HG02623 (cell line): ENCODE data around the gene PDE8B.

Experiments used
- ATAC-seq: cut with Tn5 transposase; IDR thresholded peaks from one replicate; pipeline ENCODE4 v1.9.1; 2021; ENCODE audit warnings: moderate library complexity; ENCODE audit not compliant: unreplicated experiment

Gene PDE8B, protein sequence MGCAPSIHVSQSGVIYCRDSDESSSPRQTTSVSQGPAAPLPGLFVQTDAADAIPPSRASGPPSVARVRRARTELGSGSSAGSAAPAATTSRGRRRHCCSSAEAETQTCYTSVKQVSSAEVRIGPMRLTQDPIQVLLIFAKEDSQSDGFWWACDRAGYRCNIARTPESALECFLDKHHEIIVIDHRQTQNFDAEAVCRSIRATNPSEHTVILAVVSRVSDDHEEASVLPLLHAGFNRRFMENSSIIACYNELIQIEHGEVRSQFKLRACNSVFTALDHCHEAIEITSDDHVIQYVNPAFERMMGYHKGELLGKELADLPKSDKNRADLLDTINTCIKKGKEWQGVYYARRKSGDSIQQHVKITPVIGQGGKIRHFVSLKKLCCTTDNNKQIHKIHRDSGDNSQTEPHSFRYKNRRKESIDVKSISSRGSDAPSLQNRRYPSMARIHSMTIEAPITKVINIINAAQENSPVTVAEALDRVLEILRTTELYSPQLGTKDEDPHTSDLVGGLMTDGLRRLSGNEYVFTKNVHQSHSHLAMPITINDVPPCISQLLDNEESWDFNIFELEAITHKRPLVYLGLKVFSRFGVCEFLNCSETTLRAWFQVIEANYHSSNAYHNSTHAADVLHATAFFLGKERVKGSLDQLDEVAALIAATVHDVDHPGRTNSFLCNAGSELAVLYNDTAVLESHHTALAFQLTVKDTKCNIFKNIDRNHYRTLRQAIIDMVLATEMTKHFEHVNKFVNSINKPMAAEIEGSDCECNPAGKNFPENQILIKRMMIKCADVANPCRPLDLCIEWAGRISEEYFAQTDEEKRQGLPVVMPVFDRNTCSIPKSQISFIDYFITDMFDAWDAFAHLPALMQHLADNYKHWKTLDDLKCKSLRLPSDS

DNA sequence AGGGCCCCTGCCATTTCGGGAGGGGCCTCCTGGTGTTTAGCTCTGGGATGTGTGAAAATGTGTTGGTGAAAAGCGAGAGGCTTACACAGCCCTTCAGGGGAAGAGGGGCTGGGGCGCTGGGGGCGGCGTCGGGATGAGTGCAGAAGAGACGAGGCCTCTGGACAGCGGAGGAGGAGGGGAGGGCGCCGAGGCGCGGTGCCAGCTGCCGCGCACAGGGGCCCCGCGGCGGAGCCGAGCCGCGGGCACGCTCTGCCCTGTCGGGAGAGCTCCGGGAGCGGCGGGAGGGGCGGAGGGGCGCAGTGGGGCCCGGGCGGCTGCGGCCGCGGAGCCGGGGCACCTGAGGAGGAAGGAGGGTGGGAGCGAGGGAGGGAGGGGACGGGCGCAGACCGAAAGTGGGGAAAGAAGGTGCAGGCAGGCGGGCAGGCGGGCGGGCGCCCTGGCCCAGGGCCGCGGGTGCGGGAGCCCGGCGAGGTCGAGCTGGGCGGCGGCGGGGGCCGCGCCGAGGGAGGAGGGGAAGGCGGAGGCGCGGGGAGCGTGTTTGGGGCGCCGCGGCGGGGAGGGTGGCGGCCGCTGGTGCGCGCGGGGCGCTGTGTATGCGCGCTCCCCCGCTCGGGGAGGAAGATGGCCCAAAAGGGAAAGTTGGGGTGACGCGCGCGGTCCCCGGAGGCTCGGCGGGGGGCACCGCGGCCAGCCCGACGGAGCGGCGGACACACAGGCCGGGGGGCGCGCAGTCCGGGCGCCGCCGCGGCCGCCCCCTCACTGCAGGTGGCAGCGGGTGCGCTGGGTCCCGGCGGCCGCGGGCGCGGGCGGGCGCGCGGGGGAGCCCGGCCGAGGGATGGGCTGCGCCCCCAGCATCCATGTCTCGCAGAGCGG lies at the start of gene PDE8B:
PDE8B (plus strand) TSS at position 590 of the 873 bp plus-strand sequence; CDS start at position 836, 246 bp downstream.
- ATAC-seq: no peak

DNA sequence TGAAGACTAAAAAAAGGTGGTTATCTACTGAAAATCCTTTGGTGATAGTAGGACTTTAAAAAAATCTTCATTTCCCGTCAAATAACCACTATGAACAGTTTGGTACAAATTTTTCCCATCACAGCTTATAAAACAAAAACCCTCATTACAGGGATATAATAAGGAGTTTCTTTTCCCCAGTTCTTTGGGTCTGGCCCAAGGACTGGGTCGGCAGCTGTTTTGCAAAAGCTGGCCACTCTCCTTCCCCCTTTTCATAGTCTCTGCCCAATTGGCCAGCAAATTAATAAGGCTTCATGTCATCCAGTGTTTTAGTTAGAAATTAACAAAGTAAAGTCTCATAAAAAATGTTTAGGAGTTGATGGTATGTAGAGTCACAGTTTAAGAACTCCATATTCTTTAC lies 47.0 kb upstream of the PDE8B start:
- ATAC-seq: no peak

DNA sequence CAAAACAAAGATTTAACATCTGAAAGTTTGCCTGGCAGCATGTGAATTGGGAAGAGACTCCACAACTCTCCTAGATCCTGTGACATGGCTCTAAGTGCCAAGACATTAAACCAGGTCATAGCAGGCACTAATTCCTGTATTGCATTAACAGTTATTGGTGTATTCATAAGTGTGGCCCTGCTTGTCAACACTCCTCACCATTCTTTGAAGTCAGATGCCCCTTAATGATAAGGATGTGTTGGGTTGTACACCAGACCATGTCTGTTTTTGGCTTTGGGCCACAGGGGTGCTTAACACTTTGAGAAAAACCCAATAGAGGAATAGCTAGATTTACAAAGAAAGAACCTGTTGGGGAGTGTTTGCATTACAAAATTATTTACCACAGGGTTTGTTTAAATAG lies 43.4 kb upstream of the PDE8B start:
- no peak for ATAC-seq

DNA sequence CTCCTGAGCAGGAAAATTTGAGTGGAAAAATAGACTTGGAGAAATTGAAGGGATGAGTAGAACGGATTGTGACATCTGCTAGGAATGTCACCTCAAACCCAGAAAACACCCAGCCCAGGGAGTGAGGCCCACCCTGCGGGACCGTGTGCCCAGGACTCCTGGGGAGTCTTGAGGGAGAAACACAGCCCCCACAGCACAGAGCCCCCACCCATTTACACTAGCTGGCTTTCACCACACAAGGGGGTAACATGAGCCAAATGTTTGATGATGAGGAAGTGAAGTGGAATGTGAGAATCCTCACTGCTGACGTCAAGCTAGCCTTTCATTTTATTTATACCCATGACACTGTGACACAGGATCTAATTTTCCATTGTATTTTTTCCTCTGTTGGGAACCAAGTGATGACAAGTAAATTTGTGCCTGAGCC lies 42.8 kb upstream of the PDE8B start:
- no peak for ATAC-seq

DNA sequence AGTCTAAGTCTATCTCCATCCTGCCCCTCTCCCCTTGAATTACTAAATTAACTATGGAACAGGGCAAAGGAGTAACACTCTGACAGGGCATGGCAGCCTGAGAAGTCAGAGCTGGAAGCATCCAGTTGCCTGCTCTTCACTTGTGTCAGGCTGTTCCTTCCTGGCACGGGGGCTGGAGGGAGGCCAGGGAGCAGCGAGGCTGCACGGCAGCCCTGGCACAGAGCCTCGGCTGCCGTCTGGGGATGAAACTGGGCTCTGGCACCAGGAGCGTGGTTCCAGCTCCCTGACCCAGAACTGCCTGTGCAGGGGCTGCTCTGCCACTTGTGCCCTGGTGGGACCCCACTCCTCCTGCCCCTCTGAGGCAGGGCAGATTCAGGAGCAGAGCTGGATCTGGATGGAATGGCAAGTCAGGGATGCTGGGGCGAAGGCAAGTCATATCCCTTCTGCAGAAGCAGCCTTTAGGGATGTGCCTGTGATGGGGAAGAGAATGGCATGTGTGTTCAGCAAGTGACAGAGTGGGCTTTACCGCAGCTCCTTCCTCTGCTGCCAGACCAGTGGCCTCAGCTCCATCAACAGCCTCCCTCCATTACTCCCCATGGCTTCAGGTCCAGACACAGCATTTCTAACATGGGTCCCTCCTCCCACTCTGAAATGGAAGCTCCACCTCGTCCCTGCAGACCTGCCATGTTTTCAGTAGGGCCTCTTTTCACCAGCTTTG lies 42.2 kb upstream of the PDE8B start:
- no peak for ATAC-seq

DNA sequence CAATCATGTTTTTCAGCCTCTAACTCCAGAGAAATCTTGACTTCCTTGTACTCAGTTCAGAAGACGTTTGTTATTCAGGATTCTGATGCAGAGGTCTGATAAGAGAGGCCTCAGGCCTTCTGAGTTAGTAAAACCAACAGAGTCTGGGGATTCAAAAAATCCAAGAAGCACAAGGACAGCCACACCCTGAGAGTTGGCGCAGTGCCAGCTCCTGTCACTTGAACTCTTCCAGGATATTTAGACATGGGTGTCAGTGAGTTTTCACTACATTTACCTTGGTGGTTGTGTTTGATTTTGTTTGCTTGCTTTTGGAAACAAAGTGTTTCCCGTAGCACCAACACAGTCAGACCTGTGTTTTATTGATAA lies 41.6 kb upstream of the PDE8B start:
- ATAC-seq: no peak

DNA sequence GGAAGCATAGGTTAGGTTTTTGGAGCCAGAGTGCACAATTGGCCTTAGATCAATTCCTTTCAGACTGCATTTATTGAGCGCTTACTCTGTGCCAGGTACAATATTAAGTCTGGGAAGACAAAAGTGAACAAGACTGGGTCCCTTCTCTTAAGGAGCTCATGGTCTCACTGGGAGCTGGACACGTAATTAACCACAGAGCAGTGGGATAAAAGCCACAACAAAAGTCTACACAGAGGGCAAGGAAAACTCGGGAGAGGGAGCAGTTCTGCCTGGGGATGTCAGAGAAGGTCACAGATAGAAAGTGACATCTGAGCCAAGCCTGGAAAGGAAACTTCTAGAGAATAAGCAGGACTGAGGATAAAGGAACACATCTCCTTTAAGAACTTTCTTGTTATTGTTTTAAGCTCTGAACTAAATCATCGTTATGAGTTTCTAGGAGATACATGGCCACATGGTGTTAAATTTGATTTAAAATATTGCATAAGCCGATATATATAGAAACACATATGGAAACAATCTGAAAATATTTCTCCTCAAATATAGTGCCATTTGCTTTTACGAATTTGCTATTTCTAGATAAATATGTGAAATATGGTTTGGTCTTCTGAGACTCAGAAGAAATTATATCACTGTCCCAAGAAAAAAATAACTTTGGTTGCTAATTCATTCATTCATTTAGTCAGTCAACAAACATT lies 40.1 kb upstream of the PDE8B start:
- no peak for ATAC-seq

DNA sequence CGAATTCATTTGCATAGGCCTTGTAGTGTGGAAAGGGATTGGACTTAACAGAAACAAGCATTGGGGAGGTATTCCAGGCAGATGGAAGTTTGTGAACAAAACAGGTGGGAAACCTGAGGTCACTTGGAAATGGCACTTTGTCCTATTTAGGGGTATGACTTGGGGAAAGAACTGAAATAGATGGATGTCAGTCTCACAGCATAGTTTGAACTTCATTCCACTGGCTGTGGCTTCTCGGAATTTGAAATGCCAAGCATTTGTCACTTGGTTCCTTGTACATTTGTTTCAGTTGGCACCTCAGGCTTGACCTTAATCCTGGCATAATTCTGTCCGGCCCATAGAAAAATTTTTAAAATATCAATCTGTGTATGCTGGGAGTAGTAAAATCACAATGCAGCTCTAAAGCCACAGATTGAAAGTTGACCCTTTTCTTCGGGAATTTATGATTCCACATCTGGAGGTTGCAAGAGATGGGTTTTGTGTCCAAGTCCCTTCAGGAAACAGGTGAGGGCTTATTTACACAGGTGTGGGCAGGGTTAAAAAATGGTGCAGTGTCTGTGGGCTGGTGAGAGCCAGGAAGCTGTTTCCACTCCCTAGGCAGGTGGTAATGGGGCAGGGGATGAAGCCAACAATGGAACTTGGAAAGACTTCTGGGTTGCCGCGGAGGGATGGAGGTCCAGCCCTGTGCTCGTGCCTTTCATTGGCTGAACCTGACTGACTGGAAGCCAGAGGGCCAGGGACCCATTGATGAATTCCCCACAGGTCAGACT lies 39.2 kb upstream of the PDE8B start:
- ATAC-seq: no peak

DNA sequence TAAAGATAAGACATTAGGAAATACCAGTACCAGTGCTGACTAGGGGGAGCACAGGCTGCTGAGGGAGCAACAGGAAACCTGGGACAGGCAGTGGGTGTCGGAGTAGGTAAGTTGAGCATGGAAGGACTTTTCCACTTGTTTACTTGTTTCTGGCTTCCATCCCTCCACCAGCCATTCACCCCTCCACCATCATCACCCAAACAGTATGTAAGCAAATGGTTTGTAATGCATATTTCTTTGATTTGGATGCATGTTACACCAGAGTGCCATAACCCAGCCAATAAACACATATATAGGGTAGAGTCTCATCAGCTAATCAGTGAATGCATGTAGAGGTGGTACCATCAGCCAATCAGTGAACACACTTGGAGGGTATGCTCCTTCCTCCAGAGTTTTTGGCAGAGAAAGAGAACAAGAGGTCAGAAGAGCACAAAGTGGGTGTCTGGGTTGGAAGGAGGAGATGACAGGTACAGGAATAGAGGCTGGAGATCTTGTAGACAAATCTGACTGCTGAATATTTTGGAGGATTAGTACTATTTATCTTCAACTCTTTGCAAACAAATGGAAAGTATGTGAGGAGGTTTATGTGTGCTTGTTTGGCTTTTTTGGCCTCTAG lies 37.7 kb upstream of the PDE8B start:
- no peak for ATAC-seq

DNA sequence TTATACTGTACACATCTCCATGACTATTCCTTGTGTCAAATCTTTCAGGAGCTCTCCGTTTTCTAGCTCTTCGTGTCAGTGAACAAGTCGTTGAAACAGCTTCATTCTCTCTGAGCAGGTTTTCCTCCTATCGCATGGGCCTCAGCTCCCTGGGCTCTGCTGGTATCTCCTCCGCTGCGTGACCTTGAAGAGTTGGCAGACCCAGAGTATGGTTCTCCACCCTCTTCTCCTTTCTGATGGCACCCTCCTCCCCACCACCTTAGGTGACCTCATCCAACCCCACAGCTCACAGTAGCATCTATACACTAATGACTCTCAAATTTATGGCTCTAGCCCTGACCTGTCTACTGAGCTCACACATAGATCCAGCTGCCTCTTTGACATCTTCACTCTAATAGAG lies 36.0 kb upstream of the PDE8B start:
- ATAC-seq: no peak

DNA sequence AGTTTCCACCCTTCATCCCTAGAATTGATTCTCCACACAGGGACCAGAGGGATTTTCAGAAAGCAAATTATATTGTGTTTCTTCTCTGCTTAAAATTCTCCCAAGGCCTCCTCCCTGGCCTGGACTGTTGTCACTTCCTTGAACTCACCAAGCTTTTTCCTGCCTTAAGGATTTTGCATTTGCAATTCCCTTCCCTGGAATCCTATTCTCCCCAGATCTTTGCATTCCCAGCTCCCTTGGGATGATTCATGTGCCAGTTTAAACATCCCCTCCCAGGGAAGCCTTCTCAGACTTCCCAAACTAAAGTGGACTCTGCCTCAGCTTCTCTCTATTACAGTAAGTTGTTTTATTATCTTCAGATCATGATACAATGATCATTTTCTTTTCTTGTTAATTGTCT lies 35.2 kb upstream of the PDE8B start:
- no peak for ATAC-seq

DNA sequence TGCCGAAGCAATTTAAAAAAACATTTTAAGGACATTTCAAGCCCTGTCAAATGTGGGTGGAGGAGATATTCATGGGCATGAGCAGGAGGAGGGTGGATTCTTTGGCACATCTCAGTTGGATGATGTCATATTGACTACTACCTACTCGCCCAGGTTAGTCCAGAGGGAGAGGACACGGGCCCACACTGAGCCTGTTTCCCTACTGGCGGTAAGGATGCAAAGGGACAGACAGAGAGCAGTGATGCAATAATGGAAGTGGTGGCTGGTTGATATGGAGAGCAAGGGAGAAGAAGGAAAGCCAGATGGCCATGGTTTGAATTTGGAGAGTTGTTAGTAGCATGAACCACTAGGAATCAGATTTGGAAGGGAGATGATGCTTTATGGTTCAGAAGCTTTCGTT lies 34.1 kb upstream of the PDE8B start:
- ATAC-seq: no peak

DNA sequence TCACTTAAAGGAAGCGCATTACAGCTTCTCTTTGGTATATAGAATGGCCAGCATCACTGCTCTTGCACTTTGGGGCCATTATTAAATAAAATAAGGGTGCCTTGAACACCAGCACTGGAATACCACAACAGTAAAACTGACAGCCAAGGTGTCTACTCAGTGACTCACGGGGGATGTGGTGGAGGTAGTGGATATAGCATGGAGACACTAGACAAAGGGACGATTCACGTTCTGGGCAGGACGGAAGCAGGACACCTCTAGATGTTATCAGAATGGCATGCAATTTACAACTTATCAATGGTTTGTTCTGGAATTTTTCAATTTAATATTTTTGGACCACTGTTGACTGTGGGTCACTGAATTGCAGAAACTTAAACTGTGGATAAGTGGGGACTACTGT lies 32.9 kb upstream of the PDE8B start:
- ATAC-seq: no peak

DNA sequence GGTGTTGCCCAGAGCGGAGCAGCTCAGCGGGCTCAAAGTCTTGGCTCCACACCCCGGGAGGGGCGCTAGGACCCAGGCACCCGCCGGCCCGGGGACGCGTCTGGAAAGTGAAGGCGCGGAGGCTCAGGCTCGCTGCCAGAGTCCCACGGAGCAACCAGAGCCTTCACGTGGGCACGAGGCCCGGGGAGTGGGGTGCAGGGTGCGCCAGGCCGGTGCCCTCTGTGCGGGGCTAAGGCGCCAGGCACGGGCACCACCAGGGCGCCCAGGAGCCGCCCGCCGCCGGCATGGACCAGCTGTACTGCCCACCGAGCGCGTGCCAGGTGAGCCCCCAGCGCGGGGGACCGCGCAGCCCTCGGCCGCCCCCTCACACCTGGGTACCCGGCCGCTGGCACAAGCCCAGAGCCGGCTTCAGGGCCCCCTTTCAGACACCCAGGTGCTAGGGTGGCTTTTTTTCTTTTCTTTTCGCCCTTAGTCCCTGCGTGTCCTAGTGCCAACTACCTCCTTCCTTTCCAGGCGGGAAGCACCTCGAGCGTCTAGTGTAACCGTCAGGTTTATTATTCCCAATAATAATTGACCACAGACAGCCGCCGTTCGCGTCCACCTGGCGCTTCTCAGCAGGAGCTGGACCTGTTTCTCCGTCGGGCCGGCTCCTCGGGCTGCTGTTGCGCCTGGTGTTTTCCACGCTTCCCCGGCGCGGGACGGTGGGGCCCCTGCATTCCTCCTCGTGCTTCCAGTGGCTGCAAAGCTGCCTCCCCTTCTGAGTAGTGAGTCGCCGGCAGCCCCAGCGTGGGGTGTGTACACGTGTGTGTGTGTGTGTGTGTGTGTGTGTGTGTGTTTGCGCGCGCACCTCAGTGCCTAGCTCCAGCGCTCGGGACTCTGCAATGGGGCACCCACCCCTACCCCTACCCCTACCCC lies 30.1 kb upstream of the PDE8B start:
- no peak for ATAC-seq

DNA sequence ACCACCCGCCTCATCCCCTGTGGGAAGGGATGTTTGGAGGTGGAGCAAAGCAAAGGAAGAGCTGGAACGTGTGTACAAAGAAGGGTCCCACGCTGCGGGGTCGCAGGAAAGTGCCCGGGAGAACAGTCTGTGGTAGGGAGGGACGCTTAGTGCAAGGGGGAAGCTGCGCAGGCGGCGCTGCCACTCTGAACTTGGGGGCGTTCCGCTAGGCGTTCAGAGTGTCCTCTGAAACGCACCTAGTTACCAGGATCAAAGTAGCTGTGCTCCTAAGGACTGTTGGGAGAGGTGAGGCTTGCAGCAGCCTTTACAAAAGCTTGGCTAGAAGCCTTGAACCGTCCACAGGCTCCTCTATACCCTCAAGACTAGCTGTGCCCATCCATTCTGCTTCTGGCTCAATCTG lies 29.3 kb upstream of the PDE8B start:
- ATAC-seq: no peak

DNA sequence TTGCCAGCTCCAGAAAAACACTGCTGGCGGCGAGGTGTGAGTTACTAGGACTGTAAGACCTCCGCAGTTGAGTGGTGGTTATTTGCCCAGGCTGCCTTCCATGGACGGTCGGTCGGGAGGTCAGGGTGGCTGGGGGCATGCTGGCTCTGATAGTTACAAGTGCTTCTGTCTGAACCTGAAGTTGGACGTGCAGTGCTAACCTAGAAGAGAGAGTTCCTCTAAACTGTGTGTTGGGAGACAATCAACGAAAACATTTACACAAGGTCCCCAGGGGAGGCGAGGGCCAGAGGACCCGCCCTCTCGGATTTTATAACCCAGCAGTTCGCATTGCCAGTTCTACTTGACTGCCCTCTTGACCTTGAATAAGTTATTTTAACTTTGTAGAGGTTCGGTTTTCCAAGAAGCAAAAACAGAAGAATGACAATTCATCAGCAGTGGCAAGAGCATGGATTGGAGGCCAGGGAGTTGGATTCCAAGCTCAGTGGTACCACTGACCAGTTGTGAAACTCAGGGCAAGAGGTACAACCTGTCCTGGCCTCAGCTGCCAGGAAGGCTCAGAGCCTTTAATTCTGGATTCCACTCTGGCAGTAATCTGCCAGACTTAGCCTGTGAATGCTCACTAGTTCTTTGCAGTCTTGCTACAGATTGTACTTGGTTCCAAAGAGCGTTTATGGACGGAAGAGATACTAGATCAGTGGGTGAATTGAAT lies 28.7 kb upstream of the PDE8B start:
- ATAC-seq: no peak

DNA sequence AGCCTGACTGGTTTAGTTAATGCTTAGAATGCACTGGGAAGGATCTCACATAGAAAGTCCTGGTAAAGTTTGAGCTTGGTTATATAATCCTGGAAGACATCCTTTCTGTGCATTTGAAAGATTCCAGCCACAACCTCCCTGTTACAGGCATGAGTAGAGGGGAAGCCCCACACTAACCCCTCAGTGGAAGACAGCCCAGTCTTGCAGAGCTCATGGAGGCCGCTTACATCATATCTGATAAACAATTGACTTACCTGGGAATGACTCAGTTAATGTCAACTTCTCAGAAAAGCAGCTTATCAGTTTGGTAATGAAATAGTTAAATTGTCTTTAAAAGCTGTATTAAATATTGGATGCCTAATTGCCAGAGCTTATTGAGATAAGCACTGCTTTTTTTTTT lies 28.1 kb upstream of the PDE8B start:
- no peak for ATAC-seq
